A549 (cell line): ENCODE results near the gene IL17RA. TPM values are rescaled to one million over a fixed set of nuclear protein-coding genes. Genes with fewer than 3 reads are reported as not detected.

Experiments
- ATAC-seq, 2 experiments: fragments of 200-7000 bp in 1 of 2; fragments of >200 bp in 1 of 2; cut with Nextera tagmentation in 1 of 2; cut with Tn5 transposase in 1 of 2; 3 replicates each; pipeline versions ENCODE4 v1.8.0 to v1.9.1; 2018 to 2020; ENCODE audit warnings: mild to moderate bottlenecking in 1 of 2, moderate library complexity in 1 of 2
- CTCF ChIA-PET: fragments of 300-600 bp; sonication (Branson Sonifier 250); formaldehyde crosslinking; extraction: SDS; loops from one replicate; lab custom pipeline; 2021; ENCODE audit warnings: antibody characterized with exemption, inconsistent platforms; lab: Yijun Ruan, JAX
- POLR2A ChIA-PET: fragments of 350-600 bp; formaldehyde crosslinking; extraction: SDS; loops from one replicate; lab custom pipeline; 2021; ENCODE audit warnings: antibody characterized with exemption, inconsistent platforms; lab: Yijun Ruan, JAX
- DNase-seq, 2 experiments: peaks; one replicate each; pipeline versions ENCODE4 v3.0.0 to v3.0.0-alpha.2; 2011 to 2016; ENCODE audit warnings: low read depth in 1 of 2, low spot score in 1 of 2
- FAIRE-seq: peaks from 2 replicates; lab custom pipeline; 2011; peaks lifted over from hg19 to GRCh38; lab: Jason Lieb, UNC
- H3K27ac ChIP-seq, 2 experiments: fragments of >200 bp; sonication (Bioruptor Twin); formaldehyde crosslinking; 3 replicates each; pipeline ENCODE4 v1.5.1; 2016 to 2017
- H3K4me1 ChIP-seq: fragments of >200 bp; sonication (Bioruptor Twin); formaldehyde crosslinking; 3 replicates; pipeline ENCODE4 v1.6.1; 2016
- H3K4me2 ChIP-seq: fragments of >200 bp; sonication (Bioruptor Twin); formaldehyde crosslinking; 3 replicates; pipeline ENCODE4 v1.6.1; 2016
- H3K4me3 ChIP-seq: fragments of >200 bp; sonication (Bioruptor Twin); formaldehyde crosslinking; 3 replicates; pipeline ENCODE4 v1.5.1; 2016
- H3K9me3 ChIP-seq: fragments of >200 bp; sonication (Bioruptor Twin); formaldehyde crosslinking; 3 replicates; pipeline ENCODE4 v1.6.1; 2016
- ATOH8 ChIP-seq: fragments of 250-450 bp; sonication (Bioruptor Pico); IDR thresholded peaks from 2 replicates; pipeline ENCODE4 v1.5.0; 2020; ENCODE audit warnings: low read depth, mild to moderate bottlenecking, moderate library complexity
- CBX2 ChIP-seq: fragments of 200-600 bp; sonication (generic); IDR thresholded peaks from 2 replicates; pipeline ENCODE4 v1.6.1; 2016; ENCODE audit warnings: low read depth, mild to moderate bottlenecking, borderline replicate concordance
- CHD4 ChIP-seq: fragments of 200-600 bp; sonication (generic); IDR thresholded peaks from 2 replicates; pipeline ENCODE4 v1.6.1; 2016; ENCODE audit warnings: antibody characterized with exemption, mild to moderate bottlenecking, borderline replicate concordance
- CTCF ChIP-seq: fragments of >200 bp; sonication (Bioruptor Twin); formaldehyde crosslinking; IDR thresholded peaks from 3 replicates; pipeline ENCODE4 v1.5.1; 2016
- FOSB ChIP-seq: fragments of 250-450 bp; sonication (Bioruptor Pico); IDR thresholded peaks from 2 replicates; pipeline ENCODE4 v1.5.0; 2020; ENCODE audit warnings: mild to moderate bottlenecking, moderate library complexity
- HOXA7 ChIP-seq: fragments of 250-450 bp; sonication (Bioruptor Pico); IDR thresholded peaks from 2 replicates; pipeline ENCODE4 v1.5.0; 2020; ENCODE audit warnings: mild to moderate bottlenecking, moderate library complexity
- HOXB13 ChIP-seq: fragments of 250-450 bp; sonication (Bioruptor Pico); IDR thresholded peaks from 2 replicates; pipeline ENCODE4 v1.5.0; 2020; ENCODE audit warnings: low read depth, mild to moderate bottlenecking, moderate library complexity
- JUN ChIP-seq, 2 experiments: fragments of >200 bp; sonication (Bioruptor Twin); formaldehyde crosslinking; IDR thresholded peaks; 2 replicates in 1 of 2; 3 replicates in 1 of 2; pipeline ENCODE4 v1.6.1; 2016 to 2017
- KDM1A ChIP-seq: fragments of 200-600 bp; sonication (generic); IDR thresholded peaks from 2 replicates; pipeline ENCODE4 v1.6.1; 2016; ENCODE audit warnings: low read depth, mild to moderate bottlenecking
- KDM5A ChIP-seq: fragments of 200-600 bp; sonication (generic); IDR thresholded peaks from 2 replicates; pipeline ENCODE4 v1.6.1; 2016; ENCODE audit warnings: antibody characterized with exemption, mild to moderate bottlenecking
- MAZ ChIP-seq: fragments of 150-350 bp; IDR thresholded peaks from 2 replicates; pipeline ENCODE4 v1.6.1; 2014; ENCODE audit warnings: antibody characterized with exemption, low read depth, low read length, borderline replicate concordance
- MYC ChIP-seq: IDR thresholded peaks from 2 replicates; pipeline ENCODE4 v1.6.1; 2012; ENCODE audit warnings: mild to moderate bottlenecking, inconsistent platforms, low read length, improper control_type of control experiment, borderline replicate concordance
- NFE2L2 ChIP-seq: fragments of 150-350 bp; conservative IDR thresholded peaks from 2 replicates; pipeline ENCODE4 v1.6.1; 2014; ENCODE audit warnings: low read length
- PHF8 ChIP-seq: fragments of 200-600 bp; sonication (generic); IDR thresholded peaks from 2 replicates; pipeline ENCODE4 v1.6.1; 2016; ENCODE audit warnings: low read depth, mild to moderate bottlenecking, antibody characterized with exemption, moderate library complexity, borderline replicate concordance
- POLR2A ChIP-seq: IDR thresholded peaks from 2 replicates; pipeline ENCODE4 v1.6.1; 2012; ENCODE audit warnings: mild to moderate bottlenecking, low read length
- POLR2AphosphoS2 ChIP-seq: conservative IDR thresholded peaks from 2 replicates; pipeline ENCODE4 v1.6.1; 2012; ENCODE audit warnings: low read length, improper control_type of control experiment, inconsistent platforms
- RNF2 ChIP-seq: fragments of 200-600 bp; sonication (generic); IDR thresholded peaks from 2 replicates; pipeline ENCODE4 v1.6.1; 2016; ENCODE audit warnings: low read depth, mild to moderate bottlenecking, antibody characterized with exemption, moderate library complexity, borderline replicate concordance
- SMC3 ChIP-seq: fragments of >200 bp; sonication (Bioruptor Twin); formaldehyde crosslinking; IDR thresholded peaks from 3 replicates; pipeline ENCODE4 v1.6.1; 2018; ENCODE audit warnings: inconsistent platforms
- SREBF2 ChIP-seq: fragments of 450-650 bp; IDR thresholded peaks from 2 replicates; pipeline ENCODE4 v1.6.1; 2014; ENCODE audit warnings: mild to moderate bottlenecking, moderate library complexity
- TP53 ChIP-seq: fragments of 250-450 bp; sonication (Bioruptor Pico); IDR thresholded peaks from 2 replicates; pipeline ENCODE4 v1.5.0; 2021; ENCODE audit warnings: mild to moderate bottlenecking, moderate library complexity
- ZNF302 ChIP-seq: fragments of 250-450 bp; sonication (Bioruptor Pico); IDR thresholded peaks from 2 replicates; pipeline ENCODE4 v1.9.0; 2021; ENCODE audit warnings: inconsistent platforms, mild to moderate bottlenecking, moderate library complexity
- WGBS: methylation state at CpG from one replicate; pipeline ENCODE4 v1.1.6; 2017; ENCODE audit errors: missing lambda C conversion rate; 5-methylcytosine and 5-hydroxymethylcytosine counted together
- polyA plus RNA-seq, 4 experiments: library from polyadenylated mRNA; depleted of rRNA in 3 of 4; stranded (reverse); fragments of >200 nt; fragmentation: RNase III in 1 of 4; extraction: RNeasy Plus Mini Kit Qiagen cat#74134 plus additional on column Dnase treatment in 1 of 4; gene quantifications; 2 replicates in 3 of 4; 3 replicates in 1 of 4; pipeline ENCODE4 v1.2.3, GENCODE V29; 2011 to 2017
- TF ChIP-seq, protein P1 (sequence below): fragments of 450-650 bp; IDR thresholded peaks from 2 replicates; pipeline ENCODE4 v1.6.1; 2014; ENCODE audit warnings: antibody characterized with exemption
- TF ChIP-seq, protein P2 (sequence below): IDR thresholded peaks from 2 replicates; pipeline ENCODE4 v1.6.1; 2012

The IL17RA gene
- polyA plus RNA-seq, 2 of the 4 experiments (the other 2 are of a cell fraction) = 4.3 to 6.4 TPM

GRCh38 chr22:17117400-17117799 lies 32.6 kb downstream of the IL17RA start:
- H3K27ac ChIP-seq = no peak overlapping the region
- H3K4me1 ChIP-seq = peaks cover under 1% of the 10 kb centered on the region; the same call in 1 of the 3 replicates
- 38% methylated on average over 3 of the region's 3 CpGs for WGBS
- H3K9me3 ChIP-seq = no peaks in the 10 kb centered on the region
- no peak overlapping the region for H3K4me2 ChIP-seq
- DNase-seq = no peak
- POLR2A ChIA-PET = no interaction called here
- no peak for FAIRE-seq
- no peak for TF ChIP-seq JUN (IDR thresholded peaks at IDR 0.05)
- ATAC-seq = no peak
- no peak overlapping the region for H3K4me3 ChIP-seq
- CTCF ChIA-PET = interaction anchor here (0.9 to 1.7 kb wide), 5 partner anchors 9 to 385 kb away, joined by 3 to 6 read pairs (median 3); no protein-coding TSS in a partner anchor

- ChIA-PET POLR2A (no interaction called here), CTCF (interaction anchor here (1.7 to 2.7 kb wide), 3 partner anchors 20 to 384 kb away, joined by 3 to 10 read pairs (median 9); no protein-coding TSS in a partner anchor)
- ATAC-seq = no peak
- H3K4me2 ChIP-seq = no peak overlapping the region
- FAIRE-seq = no peak
- TF ChIP-seq KDM1A (no peak), SMC3 (no peak), ZNF302 (no peak), POLR2A (no peak), MAZ (no peak), KDM5A (no peak), MYC (no peak)
- TF ChIP-seq, protein P1, sequence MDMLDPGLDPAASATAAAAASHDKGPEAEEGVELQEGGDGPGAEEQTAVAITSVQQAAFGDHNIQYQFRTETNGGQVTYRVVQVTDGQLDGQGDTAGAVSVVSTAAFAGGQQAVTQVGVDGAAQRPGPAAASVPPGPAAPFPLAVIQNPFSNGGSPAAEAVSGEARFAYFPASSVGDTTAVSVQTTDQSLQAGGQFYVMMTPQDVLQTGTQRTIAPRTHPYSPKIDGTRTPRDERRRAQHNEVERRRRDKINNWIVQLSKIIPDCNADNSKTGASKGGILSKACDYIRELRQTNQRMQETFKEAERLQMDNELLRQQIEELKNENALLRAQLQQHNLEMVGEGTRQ = no peak
- no peak overlapping the region for H3K27ac ChIP-seq
- H3K4me3 ChIP-seq = no peak overlapping the region
- 20% methylated on average over 4 of the region's 4 CpGs for WGBS
- H3K9me3 ChIP-seq = no peaks in the 10 kb centered on the region
- H3K4me1 ChIP-seq = no peaks in the 10 kb centered on the region
- DNase-seq = no peak
These were observed 33.1 kb downstream of the IL17RA start for GRCh38 chr22:17117890-17118289.

- Histone ChIP-seq H3K9me3 (no peaks in the 10 kb centered on the region), H3K27ac (no peak overlapping the region), H3K4me1 (no peaks in the 10 kb centered on the region), H3K4me2 (no peak overlapping the region), H3K4me3 (no peak overlapping the region)
- ChIA-PET CTCF (interaction anchor here (1.7 to 2.7 kb wide), 3 partner anchors 21 to 384 kb away, joined by 3 to 10 read pairs (median 9); no protein-coding TSS in a partner anchor), POLR2A (no interaction called here)
- FAIRE-seq (no peak), DNase-seq (no peak), ATAC-seq (no peak)
- TF ChIP-seq, protein P2, sequence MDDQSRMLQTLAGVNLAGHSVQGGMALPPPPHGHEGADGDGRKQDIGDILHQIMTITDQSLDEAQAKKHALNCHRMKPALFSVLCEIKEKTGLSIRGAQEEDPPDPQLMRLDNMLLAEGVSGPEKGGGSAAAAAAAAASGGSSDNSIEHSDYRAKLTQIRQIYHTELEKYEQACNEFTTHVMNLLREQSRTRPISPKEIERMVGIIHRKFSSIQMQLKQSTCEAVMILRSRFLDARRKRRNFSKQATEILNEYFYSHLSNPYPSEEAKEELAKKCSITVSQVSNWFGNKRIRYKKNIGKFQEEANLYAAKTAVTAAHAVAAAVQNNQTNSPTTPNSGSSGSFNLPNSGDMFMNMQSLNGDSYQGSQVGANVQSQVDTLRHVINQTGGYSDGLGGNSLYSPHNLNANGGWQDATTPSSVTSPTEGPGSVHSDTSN = no peak
- TF ChIP-seq TP53 (CRISPR knock-in tag) (no peak), RNF2 (no peak), CTCF (no peak), HOXA7 (CRISPR knock-in tag) (no peak), FOSB (CRISPR knock-in tag) (no peak), HOXB13 (CRISPR knock-in tag) (no peak), NFE2L2 (no peak), POLR2AphosphoS2 (no peak), CHD4 (no peak), PHF8 (no peak), SREBF2 (no peak), KDM1A (no peak), CBX2 (no peak), ATOH8 (CRISPR knock-in tag) (no peak)
- 42% methylated on average over 3 of the region's 4 CpGs for WGBS
These were observed 33.5 kb downstream of the IL17RA start for GRCh38 chr22:17118342-17118741.
